ENCODE results near the gene PEDS1.
"Not testable (repeated sequence)": the region's sequence is repeated elsewhere in the genome, so short reads cannot be mapped to it uniquely, and the experiment has no call there.

The PEDS1 gene

DNA sequence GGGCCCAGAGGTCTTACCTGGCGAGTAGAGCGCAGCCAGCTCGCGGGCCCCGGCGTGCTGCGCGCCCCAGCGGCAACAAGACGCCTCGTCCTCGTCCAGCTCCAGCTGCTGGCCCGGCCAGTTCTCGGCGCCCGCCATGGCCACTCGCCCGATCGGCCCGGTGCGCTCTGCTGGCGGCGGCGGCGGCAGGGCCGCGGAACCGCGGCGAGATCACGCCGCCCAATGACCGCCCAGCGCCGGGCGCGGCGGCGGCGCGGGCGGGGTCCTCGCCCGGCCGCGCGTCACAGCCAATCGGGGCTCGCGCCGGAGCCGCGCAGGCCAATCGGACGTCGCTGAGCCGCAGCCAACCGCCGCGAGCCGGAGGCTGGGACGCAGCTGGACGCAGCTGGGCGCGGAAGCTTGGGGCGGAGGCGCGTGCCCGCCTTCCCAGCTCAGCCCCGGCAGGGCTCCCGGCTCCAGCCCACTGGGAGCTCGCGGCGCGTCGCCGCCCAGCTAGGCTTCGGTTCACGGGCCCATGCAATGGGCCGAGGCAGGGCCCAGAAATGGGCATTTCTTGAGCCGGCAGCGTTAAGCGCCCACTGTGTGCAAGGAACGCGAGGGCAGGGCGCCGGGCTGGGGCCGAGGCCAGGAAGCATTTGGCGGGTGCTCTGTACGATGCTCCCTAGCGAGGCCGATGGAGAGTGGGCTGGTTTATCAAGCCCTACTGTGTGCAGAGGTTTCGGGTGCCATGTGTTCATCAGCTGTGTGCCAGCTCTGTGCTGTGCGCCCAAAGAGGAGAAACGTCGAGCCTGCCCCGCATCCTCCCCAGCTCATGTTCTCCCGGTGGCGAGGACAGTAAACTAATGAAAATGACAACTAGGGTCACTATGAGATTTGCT is at the start of gene PEDS1:
Gene PEDS1, minus strand, starts transcription at position 224 of the 878 bp plus-strand sequence. Its CDS starts 86 bp downstream, at position 138.
- DNase-seq = peak; percentile 19

DNA sequence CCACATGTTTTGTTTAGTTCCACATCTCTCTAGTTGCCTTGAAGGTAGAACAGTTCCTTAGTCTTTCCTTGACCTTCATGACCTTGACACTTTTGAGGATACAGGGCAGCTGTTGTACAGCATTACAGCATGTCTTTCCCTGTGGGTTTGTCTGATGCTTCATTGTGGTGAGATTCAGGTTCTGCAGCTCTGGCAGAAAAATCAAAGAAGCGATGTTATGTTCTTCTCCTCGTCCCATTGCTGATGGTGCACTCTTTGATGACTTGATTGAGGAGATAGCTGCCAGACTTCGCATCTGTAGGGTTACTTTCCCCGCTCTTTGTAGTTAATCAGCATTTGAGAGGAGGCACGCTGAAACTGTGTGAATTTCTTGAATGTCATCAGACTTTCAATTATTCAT is 49.2 kb upstream of the PEDS1 start:
- DNase-seq = no peak

DNA sequence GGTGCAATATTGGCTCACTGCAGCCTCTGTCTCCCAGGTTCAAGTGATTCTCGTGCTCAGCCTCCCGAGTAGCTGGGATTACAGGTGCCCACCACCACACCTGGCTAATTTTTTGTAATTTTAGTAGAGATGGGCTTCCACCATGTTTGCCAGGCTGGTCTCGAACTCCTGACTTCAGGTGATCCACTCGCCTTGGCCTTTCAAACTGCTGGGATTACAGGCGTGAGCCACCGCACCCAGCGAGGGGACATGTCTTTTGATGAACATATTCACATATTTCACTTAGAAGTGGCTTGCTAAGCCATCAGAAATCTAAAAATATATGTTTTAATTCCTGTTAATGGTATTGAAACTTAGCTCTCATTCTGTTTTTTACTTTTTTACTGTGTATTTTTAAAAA is 48.2 kb upstream of the PEDS1 start:
- not testable (repeated sequence) for DNase-seq

DNA sequence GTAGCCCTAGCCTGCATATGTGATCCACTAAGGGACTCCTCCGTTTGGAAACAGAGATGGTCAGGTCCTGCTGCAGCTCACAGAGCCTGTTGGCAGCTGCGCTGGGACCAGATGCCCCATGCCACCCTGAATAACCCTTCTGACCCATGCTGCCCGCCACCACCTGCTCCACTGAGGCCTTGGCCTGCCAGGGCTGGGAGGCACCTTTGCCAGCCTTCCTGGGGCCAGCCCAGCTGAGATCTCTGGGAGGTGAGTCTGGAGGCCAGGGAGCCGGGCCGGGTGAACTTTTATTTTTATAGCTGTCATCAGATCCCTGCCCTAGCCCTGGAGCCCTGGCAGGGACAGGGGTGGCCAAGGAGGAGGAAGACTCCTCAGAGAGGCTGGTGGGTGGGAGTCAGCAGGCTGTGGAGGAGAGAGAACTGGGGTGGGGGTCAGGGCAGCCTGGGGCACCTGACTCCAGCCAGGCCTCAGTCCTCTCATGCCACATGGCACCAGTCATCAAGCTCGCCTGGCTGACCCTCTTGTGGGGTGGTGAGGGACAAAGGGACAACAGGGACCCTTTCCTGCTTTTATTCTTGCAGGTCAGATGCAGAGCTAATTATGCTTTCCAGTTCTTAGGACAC is 47.1 kb upstream of the PEDS1 start:
- no peak for DNase-seq

DNA sequence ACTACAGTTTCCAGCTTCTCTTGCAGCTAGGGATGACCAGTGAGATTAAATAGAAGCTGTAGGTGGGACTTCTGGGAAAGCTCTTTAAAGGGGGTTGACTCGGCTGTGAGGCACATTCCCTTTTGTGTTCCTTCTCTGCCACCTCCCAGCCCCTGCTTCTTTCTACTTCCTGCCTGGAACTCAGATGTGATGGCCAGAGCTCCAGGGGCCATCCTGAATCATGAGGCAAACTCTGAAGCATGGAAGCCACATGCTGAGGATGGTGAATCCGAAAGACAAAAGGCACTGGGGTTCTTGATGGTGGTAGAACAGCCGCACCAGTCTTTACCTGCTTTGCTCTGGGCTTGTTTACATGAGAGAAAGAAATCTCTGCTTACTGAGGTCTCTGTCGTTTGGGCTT is 46.2 kb upstream of the PEDS1 start:
- no peak for DNase-seq

DNA sequence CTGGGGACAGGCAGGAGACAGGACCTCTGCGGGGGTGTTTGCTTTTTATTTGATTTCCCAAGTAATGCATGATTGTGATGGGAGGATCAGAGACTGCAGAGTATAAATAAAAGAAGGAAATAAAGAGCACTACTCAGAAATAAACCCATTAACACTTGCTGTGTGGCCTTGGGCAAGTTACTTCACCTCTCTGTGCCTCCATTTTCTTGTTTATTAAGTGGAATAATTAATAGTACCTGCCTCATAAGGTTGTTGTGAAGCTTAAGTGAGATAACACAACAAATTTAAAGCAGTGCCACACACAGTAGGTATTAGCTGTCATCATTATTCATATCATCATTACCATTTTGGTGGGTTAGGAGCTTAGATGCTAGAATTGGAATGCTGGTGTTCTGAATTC is 45.2 kb upstream of the PEDS1 start:
- no peak for DNase-seq

DNA sequence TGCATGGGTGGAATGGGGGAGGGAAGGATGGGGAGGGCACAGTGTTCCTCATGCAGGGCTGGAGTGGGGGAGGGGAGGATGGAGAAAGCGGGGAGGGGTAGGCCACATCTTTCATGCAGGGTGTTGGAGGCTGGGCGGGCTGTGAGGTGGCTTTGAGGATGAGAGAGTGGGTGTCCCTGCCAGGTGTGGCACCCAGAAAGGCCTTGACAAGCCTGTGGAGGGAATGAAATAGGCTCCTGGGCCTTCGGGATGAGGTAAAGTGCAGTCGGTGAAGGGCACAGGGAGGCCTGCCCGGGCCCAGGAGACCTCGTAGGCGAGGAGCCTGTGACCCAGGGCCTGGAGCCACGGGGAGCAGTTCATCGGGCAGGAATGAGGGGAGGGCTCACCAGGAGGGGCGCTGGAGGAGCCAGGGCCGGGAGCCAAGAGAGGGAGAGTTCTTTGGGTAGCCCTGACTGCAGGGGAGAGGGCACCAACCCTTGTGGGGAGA is 44.7 kb upstream of the PEDS1 start:
- no peak for DNase-seq

DNA sequence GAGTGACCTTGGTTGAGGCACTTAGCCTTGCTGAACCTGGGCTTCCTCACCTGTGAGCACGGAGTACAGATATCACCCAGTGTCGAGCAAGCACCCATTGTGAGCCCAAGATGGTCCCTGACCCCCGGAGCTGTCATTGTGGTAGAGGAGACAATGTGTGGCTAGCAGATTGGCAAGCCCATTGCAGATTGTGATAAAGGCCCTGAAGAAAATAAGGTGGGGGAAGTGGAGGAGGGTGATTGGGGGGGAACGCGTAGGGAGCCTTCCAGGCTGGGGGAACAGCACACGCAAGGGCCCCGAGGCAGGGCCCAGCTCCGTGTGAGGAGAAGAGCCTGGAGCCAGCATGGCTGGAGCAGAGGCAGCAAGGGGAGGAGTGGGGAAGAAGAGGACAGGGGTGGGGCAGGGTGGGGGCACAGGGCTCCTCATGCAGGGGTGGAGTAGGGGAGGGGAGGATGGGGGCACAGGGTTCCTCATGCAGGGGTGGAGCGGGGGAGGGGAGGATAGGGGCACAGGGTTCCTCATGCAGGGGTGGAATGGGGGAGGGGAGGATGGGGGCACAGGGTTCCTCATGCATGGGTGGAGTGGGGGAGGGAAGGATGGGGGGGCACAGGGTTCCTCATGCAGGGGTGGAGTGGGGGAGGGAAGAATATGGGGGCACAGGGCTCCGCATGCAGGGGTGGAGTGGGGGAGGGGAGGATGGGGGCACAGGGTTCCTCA is 44.1 kb upstream of the PEDS1 start:
- no peak for DNase-seq

DNA sequence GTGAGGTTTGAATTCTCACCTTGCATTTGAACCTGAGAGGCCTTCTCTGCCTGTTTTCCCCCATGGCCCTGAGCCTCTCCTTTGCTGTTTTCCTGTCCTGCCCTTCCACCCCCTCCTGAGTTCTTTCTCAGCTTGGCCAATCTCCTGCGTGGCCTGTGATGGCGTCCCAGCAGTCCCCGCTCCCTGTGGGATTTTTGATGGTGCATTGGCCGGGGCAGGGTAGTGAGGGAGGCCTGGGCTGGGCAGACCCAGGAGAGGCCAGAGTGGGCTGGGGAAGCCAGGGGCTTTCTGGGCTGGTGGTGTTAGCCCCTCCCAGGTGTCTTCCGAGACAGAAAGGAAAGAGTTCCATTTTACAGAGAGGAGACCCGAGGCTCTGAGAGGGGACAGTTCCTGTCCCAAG is 43.4 kb upstream of the PEDS1 start:
- DNase-seq = no peak

DNA sequence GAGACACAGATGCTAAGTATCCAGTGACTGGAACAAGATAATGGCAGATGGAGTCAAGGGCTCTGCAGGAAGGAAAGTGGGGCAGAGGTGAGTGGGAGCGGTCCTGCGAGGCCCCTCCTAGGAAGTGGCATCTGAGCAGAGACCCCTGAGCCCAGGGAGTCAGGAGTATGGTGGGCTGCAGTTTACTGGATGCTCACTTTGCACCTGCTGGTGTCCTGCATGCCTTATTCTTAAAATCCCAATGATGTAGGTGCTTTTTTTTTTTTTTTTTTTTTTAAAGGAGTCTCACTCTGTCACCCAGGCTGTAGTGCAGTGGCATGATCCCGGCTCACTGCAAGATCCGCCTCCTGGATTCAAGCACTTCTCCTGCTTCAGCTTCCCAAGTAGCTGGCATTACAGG is 42.7 kb upstream of the PEDS1 start:
- DNase-seq = no peak

DNA sequence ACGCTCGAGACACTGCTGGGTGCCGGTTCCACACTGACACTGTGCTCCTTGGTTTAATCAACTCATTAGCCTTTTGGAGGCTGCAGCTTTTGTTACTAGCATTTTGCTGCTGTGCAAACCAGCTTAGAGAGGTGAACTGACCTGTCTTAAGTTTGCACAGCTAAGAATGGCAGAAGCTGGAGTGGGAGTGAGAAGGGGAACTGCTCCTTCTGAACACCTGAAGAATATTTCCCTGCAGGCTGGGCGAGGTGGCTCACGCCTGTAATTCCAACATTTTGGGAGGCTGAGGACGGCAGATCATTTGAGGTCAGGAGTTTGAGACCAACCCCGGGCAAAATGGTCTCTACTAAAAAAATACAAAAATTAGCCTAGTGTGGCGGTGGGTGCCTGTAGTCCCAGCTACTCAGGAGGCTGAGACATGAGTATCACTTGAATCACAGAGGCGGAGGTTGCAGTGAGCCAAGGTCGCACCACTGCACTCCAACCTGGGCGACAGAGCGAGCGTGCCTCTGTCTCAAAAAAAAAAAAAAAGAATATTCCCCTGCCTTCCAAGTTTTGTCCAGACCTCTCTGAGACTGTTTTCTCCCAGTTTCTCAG is 42.1 kb upstream of the PEDS1 start:
- DNase-seq = no peak

DNA sequence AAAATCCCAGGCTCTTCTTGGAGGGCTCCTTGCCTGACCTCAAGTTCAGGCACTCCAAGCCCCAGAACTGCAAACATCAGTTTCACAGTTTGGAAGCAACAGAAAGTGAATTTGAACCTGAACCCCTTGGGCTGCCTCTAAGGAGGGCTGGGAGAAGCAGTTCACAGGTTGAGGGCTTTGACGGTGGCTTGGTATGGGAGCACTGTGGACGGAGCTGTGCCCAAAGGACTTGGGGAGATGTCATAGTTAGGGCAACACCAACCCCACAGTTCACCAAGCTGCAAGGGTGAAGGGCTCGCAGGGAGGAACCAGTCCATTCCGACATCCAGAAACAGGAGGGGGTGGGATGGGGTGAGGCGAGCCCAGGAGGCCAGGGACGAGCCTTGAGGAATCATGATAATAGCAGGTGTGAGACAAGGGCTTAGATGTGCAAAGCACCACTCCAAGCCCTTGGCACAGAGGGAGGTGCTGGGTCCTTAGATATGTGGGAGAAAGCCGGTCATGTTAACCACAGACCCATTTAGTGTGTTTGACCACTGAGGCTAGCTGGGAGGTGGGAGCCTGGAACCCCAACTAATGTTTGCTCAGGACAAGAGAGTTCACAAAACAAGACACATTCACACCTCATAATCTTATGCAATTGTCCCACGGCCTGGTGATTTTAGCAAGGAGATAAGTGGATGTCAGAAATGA is 41.5 kb upstream of the PEDS1 start:
- DNase-seq = no peak

DNA sequence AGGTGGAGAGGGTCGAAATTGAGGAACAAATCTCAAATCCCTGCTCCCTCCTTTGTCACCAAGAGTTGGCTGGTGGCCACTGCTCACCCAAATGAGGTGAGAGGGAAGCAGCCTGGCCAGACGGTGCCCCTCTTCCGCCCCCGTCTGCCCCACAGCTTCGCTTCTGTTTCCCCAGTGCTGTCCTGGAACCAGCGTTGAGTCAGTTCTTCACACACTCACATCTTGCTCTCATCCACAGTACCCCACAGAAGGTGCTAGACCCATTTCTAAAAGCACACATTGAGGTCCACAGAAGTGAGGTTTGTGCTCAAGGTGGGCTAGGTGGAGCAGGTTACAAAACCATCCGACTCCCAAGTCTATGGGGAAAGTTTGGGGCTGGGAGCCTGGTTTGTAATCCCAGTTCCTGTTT is 40.9 kb upstream of the PEDS1 start:
- DNase-seq = no peak

DNA sequence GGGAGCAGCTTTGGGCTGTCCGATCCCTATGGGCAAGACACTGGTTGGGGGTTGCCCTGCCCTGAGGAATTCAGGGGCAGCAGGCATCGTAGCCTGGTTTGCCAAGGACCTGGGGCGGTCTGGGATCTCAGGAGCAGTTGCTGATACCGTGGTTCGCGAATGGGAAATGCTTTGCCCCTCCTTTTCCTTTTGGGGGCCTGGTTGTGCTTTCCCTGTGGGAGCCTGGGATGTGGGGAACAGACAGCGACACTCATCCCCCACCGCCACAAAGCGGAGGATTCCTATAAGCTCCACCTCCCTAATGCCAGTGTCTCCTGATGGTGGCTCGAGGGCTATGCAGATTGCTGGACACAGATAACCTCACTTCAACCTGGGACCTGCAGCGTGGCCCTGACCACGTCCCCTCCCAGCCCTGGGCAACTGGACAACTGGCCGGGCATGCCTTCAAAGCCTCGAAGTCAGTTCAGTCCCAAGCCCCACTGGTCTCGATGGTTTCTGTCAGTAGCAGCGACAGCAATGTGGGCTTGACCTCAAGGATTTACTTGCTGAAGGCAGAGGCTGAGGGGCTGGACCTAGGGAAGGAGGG is 40.4 kb upstream of the PEDS1 start:
- no peak for DNase-seq

DNA sequence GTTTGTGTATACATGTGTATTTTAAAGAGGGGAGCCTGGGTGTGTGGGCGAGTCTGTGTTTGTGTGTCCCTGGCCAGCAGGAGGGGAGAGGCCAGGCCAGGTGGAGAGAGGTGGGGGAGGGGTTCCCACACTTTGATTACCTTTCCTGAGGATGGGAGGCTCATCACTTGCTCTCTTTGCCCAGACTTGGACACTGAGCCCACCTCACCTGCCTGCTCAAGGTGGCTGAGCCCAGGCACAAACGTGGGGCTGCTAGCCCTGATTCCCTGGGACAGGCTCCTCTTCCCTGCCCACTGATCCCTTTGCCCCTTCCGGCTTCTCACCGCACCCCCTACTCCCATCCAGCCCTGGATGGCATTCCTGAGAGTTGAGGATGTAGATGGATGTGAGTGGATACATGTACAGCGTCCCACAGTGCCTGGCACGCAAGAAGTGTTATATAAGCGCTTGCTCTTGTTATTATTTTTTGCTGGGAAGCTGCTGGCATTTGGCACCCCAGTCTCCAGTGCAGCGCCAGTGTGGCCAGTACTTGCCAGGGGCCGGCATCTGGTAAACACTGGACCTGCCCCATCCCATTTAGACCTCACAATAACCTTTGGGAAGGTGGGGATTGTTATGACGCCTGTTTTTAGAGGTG is 39.8 kb upstream of the PEDS1 start:
- no peak for DNase-seq

DNA sequence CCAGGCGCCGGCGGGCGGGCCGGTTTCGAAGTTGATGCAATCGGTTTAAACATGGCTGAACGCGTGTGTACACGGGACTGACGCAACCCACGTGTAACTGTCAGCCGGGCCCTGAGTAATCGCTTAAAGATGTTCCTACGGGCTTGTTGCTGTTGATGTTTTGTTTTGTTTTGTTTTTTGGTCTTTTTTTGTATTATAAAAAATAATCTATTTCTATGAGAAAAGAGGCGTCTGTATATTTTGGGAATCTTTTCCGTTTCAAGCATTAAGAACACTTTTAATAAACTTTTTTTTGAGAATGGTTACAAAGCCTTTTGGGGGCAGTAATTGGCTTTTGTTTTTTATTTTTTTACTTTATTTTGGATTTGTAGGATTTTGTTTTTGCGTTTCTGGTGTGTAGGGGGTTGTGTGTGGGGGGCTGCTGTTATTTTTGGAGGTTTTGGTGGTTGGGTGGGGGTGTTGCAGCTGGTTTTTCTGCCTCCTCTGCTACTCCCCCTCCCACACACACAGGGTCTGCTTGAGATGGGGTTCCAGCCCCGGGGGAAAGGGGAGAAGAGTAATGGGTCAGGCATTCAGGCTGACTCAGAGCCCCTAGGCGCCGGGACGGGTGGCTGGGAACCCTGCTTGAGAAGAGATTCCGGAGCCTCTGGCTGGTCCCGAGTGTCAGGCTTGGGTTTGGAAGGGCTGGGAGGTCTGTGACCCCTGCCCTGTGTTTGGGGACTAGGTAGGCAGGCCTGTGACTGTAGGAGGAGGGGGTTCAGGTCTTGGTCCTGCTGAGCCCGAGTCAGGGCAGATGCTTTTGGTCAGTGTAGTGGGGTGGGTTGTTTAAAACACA is 39.1 kb upstream of the PEDS1 start:
- DNase-seq = peak; percentile 36

DNA sequence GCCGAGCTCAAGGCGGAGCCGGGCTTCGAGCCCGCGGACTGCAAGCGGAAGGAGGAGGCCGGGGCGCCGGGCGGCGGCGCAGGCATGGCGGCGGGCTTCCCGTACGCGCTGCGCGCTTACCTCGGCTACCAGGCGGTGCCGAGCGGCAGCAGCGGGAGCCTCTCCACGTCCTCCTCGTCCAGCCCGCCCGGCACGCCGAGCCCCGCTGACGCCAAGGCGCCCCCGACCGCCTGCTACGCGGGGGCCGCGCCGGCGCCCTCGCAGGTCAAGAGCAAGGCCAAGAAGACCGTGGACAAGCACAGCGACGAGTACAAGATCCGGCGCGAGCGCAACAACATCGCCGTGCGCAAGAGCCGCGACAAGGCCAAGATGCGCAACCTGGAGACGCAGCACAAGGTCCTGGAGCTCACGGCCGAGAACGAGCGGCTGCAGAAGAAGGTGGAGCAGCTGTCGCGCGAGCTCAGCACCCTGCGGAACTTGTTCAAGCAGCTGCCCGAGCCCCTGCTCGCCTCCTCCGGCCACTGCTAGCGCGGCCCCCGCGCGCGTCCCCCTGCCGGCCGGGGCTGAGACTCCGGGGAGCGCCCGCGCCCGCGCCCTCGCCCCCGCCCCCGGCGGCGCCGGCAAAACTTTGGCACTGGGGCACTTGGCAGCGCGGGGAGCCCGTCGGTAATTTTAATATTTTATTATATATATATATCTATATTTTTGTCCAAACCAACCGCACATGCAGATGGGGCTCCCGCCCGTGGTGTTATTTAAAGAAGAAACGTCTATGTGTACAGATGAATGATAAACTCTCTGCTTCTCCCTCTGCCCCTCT is 38.2 kb upstream of the PEDS1 start:
- no peak for DNase-seq

DNA sequence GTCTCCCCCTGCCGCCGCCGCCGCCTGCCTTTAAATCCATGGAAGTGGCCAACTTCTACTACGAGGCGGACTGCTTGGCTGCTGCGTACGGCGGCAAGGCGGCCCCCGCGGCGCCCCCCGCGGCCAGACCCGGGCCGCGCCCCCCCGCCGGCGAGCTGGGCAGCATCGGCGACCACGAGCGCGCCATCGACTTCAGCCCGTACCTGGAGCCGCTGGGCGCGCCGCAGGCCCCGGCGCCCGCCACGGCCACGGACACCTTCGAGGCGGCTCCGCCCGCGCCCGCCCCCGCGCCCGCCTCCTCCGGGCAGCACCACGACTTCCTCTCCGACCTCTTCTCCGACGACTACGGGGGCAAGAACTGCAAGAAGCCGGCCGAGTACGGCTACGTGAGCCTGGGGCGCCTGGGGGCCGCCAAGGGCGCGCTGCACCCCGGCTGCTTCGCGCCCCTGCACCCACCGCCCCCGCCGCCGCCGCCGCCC is 37.6 kb upstream of the PEDS1 start:
- no peak for DNase-seq

DNA sequence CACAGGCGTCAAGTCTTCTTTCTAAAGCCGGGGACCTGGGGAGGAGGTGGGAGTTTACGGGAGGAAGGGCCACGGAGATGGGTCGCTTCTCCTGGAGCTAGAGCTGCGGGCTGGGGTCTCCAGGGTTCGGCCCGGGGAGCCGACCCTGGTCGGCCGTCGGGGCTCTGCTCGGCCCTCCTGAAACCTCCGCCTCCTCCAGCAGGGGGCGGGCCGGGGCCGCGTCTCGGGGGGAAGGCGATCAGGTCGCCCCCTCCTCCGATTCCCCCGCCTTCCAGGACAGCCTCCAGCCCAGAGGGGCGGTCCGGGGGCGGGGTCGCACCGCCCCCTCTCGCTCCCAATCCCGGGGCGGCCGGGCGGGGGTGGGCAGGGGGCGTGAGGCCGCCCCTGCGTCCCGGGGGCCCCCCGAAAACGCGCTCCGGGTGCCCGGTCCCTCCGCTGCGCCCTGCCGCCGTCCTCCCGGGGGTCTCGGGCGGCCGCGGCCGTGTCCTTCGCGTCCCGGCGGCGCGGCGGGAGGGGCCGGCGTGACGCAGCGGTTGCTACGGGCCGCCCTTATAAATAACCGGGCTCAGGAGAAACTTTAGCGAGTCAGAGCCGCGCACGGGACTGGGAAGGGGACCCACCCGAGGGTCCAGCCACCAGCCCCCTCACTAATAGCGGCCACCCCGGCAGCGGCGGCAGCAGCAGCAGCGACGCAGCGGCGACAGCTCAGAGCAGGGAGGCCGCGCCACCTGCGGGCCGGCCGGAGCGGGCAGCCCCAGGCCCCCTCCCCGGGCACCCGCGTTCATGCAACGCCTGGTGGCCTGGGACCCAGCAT is 36.9 kb upstream of the PEDS1 start, which contains the start of gene CEBPB:
Gene CEBPB, plus strand, starts transcription at position 580 of the 814 bp plus-strand sequence. Its CDS starts 204 bp downstream, at position 784.
- DNase-seq = no peak
